ENCODE data around the gene CRBN. TPM values are rescaled to one million over a fixed set of nuclear protein-coding genes. Genes with fewer than 3 reads are reported as not detected.

Gene CRBN
- total and polyA plus RNA-seq, 2 of the 13 experiments (the other 11 are each of a cell fraction or from before 2014, with no cell fraction given) = 30.8 to 36.1 TPM

DNA sequence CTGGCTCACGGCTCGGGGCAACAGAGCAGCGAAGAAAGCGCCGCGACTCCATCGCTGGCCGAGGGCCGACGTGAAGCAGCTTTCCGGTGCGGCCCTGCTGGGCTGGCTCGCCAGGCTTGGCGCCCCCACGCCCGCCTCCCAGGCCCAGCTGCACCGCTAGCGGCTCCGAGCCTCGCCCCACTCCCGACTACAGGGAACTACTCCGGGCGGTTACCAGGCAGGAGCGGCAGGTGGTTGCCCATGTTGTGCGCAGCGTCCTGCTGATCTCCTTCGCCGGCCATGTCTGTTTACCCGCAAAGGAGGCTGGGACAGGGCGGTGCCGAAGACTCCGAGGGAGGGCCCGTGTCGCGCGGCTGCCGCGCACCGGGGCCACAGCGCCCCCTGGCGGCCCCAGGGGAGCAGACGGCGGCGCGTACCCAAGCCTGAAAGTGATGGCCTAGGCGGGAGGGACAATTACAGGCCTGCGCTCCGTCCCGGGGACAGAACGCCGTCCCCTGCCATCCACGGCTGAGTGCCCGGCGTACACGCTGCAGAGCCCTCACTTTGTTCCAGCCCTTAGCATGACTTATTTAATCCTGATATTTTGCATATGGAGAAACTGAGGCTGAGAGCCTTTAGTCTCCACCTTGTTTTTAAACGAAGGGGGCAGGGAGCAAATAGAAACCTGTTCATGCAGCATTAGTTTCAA is at the start of gene CRBN (continued):
- TF ChIP-seq ZNF263 (CRISPR knock-in tag; IDR thresholded peaks at IDR 0.05) (peak; percentile 71), ZNF652 (CRISPR knock-in tag; IDR thresholded peaks at IDR 0.05; ENCODE audit: borderline replicate concordance, low read depth) (0 out of 2 replicates have a peak, but pooled peaks have one; percentile 11), ZNF549 (CRISPR knock-in tag; IDR thresholded peaks at IDR 0.05) (no peak), TSC22D2 (CRISPR knock-in tag; IDR thresholded peaks at IDR 0.05; ENCODE audit: borderline replicate concordance) (peak; percentile 86; the same call in 1 of the 2 replicates), CEBPG (CRISPR knock-in tag; IDR thresholded peaks at IDR 0.05) (peak; percentile 28; the same call in 1 of the 2 replicates), ZNF264 (CRISPR knock-in tag; IDR thresholded peaks at IDR 0.05) (peak; percentile 94), CC2D1A (CRISPR knock-in tag; IDR thresholded peaks at IDR 0.05) (0 out of 2 replicates have a peak, but pooled peaks have one; percentile 62), ZNF530 (CRISPR knock-in tag; IDR thresholded peaks at IDR 0.05; ENCODE audit: low read depth) (no peak), BHLHE40 (IDR thresholded peaks at IDR 0.05; ENCODE audit: low read length) (peak; percentile 58), ZZZ3 (CRISPR knock-in tag; IDR thresholded peaks at IDR 0.05; ENCODE audit: borderline replicate concordance) (peak; percentile 32; the same call in 1 of the 2 replicates)
- TF ChIP-seq, protein P1, sequence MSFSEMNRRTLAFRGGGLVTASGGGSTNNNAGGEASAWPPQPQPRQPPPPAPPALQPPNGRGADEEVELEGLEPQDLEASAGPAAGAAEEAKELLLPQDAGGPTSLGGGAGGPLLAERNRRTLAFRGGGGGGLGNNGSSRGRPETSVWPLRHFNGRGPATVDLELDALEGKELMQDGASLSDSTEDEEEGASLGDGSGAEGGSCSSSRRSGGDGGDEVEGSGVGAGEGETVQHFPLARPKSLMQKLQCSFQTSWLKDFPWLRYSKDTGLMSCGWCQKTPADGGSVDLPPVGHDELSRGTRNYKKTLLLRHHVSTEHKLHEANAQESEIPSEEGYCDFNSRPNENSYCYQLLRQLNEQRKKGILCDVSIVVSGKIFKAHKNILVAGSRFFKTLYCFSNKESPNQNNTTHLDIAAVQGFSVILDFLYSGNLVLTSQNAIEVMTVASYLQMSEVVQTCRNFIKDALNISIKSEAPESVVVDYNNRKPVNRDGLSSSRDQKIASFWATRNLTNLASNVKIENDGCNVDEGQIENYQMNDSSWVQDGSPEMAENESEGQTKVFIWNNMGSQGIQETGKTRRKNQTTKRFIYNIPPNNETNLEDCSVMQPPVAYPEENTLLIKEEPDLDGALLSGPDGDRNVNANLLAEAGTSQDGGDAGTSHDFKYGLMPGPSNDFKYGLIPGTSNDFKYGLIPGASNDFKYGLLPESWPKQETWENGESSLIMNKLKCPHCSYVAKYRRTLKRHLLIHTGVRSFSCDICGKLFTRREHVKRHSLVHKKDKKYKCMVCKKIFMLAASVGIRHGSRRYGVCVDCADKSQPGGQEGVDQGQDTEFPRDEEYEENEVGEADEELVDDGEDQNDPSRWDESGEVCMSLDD (CRISPR knock-in tag; IDR thresholded peaks at IDR 0.05; ENCODE audit: borderline replicate concordance) = no peak
- TF ChIP-seq, protein P2, sequence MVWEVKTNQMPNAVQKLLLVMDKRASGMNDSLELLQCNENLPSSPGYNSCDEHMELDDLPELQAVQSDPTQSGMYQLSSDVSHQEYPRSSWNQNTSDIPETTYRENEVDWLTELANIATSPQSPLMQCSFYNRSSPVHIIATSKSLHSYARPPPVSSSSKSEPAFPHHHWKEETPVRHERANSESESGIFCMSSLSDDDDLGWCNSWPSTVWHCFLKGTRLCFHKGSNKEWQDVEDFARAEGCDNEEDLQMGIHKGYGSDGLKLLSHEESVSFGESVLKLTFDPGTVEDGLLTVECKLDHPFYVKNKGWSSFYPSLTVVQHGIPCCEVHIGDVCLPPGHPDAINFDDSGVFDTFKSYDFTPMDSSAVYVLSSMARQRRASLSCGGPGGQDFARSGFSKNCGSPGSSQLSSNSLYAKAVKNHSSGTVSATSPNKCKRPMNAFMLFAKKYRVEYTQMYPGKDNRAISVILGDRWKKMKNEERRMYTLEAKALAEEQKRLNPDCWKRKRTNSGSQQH (CRISPR knock-in tag; IDR thresholded peaks at IDR 0.05; ENCODE audit: low read depth) = peak; percentile 88
- TF ChIP-seq, protein P3, sequence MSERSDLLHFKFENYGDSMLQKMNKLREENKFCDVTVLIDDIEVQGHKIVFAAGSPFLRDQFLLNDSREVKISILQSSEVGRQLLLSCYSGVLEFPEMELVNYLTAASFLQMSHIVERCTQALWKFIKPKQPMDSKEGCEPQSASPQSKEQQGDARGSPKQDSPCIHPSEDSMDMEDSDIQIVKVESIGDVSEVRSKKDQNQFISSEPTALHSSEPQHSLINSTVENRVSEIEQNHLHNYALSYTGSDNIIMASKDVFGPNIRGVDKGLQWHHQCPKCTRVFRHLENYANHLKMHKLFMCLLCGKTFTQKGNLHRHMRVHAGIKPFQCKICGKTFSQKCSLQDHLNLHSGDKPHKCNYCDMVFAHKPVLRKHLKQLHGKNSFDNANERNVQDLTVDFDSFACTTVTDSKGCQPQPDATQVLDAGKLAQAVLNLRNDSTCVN (CRISPR knock-in tag; IDR thresholded peaks at IDR 0.05; ENCODE audit: borderline replicate concordance) = peak; percentile 88
- TF ChIP-seq, protein P4, sequence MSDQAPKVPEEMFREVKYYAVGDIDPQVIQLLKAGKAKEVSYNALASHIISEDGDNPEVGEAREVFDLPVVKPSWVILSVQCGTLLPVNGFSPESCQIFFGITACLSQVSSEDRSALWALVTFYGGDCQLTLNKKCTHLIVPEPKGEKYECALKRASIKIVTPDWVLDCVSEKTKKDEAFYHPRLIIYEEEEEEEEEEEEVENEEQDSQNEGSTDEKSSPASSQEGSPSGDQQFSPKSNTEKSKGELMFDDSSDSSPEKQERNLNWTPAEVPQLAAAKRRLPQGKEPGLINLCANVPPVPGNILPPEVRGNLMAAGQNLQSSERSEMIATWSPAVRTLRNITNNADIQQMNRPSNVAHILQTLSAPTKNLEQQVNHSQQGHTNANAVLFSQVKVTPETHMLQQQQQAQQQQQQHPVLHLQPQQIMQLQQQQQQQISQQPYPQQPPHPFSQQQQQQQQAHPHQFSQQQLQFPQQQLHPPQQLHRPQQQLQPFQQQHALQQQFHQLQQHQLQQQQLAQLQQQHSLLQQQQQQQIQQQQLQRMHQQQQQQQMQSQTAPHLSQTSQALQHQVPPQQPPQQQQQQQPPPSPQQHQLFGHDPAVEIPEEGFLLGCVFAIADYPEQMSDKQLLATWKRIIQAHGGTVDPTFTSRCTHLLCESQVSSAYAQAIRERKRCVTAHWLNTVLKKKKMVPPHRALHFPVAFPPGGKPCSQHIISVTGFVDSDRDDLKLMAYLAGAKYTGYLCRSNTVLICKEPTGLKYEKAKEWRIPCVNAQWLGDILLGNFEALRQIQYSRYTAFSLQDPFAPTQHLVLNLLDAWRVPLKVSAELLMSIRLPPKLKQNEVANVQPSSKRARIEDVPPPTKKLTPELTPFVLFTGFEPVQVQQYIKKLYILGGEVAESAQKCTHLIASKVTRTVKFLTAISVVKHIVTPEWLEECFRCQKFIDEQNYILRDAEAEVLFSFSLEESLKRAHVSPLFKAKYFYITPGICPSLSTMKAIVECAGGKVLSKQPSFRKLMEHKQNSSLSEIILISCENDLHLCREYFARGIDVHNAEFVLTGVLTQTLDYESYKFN (CRISPR knock-in tag; conservative IDR thresholded peaks at IDR 0.05) = peak; percentile 59

Data from HepG2 (cell line).